ENCODE data around the gene SAP130. TPM values are rescaled to one million over a fixed set of nuclear protein-coding genes. Genes with fewer than 3 reads are reported as not detected.

SAP130 gene
- polyA plus RNA-seq (2013, experiment 1 of 2; ENCODE audit: insufficient read length), result 23.4 TPM
- polyA plus RNA-seq (2013, experiment 2 of 2; ENCODE audit: insufficient read length), result 11.4 TPM

- DNase-seq, result peak; percentile 94
Observed at GRCh38 chr2:128027801-128028667, at the start of gene SAP130. SAP130 (minus strand) TSS chr2:128028059; CDS start chr2:128026292, 1,767 bp downstream.

- no peak for DNase-seq
Observed at GRCh38 chr2:128076461-128077106, 48.7 kb upstream of the SAP130 start.

GRCh38 chr2:128073278-128073677 lies 45.4 kb upstream of the SAP130 start:
- DNase-seq, result no peak

GRCh38 chr2:128069769-128070168 lies 41.9 kb upstream of the SAP130 start:
- DNase-seq, result no peak

GRCh38 chr2:128064353-128064752 lies 36.5 kb upstream of the SAP130 start:
- DNase-seq, result no peak

- no peak for DNase-seq
Observed at GRCh38 chr2:128062571-128062970, 34.7 kb upstream of the SAP130 start.

GRCh38 chr2:128058114-128058513 lies 30.3 kb upstream of the SAP130 start:
- no peak for DNase-seq

- DNase-seq, result no peak
Observed at GRCh38 chr2:128057334-128057733, 29.5 kb upstream of the SAP130 start.

GRCh38 chr2:128054104-128054885 lies 26.4 kb upstream of the SAP130 start:
- DNase-seq, result no peak

GRCh38 chr2:128053331-128053730 lies 25.5 kb upstream of the SAP130 start:
- no peak for DNase-seq

- DNase-seq, result no peak
Observed at GRCh38 chr2:128043041-128043440, 15.2 kb upstream of the SAP130 start.

GRCh38 chr2:128041561-128041960 lies 13.7 kb upstream of the SAP130 start:
- DNase-seq, result no peak

- DNase-seq, result no peak
Observed at GRCh38 chr2:128040166-128040771, 12.4 kb upstream of the SAP130 start.

- DNase-seq, result no peak
Observed at GRCh38 chr2:128039535-128039934, 11.7 kb upstream of the SAP130 start.

GRCh38 chr2:128038411-128038810 lies 10.6 kb upstream of the SAP130 start:
- DNase-seq, result no peak

- no peak for DNase-seq
Observed at GRCh38 chr2:128037649-128038048, 9.8 kb upstream of the SAP130 start.

GRCh38 chr2:128036748-128037607 lies 9.1 kb upstream of the SAP130 start:
- DNase-seq, result no peak

- DNase-seq, result no peak
Observed at GRCh38 chr2:128032092-128032491, 4.2 kb upstream of the SAP130 start.

GRCh38 chr2:128028668-128029054 lies 802 bp upstream of the SAP130 start:
- no peak for DNase-seq

- DNase-seq, result peak; percentile 99
Observed at GRCh38 chr2:128027278-128027800, 520 bp downstream of the SAP130 start.
